Mucosa of descending colon (tissue), 3 donors: Measurements from ENCODE around the gene ART3. TPM values are rescaled to one million over a fixed set of nuclear protein-coding genes. Genes with fewer than 3 reads are reported as not detected.

ENCODE experiments used
- ATAC-seq: fragments of 200-7000 bp; cut with Tn5 transposase; one replicate; pipeline ENCODE4 v1.9.1; 2020; ENCODE audit warnings: mild to moderate bottlenecking, moderate library complexity
- DNase-seq, 3 donors: peaks; one replicate each; pipeline ENCODE4 v3.0.0-alpha.2; 2020
- H3K36me3 ChIP-seq: fragments of 200-600 bp; one replicate; pipeline ENCODE4 v1.8.0; 2021; ENCODE audit warnings: low read depth, mild to moderate bottlenecking
- H3K4me1 ChIP-seq: fragments of 200-600 bp; one replicate; pipeline ENCODE4 v1.8.0; 2021; ENCODE audit warnings: low read depth, mild to moderate bottlenecking
- H3K4me3 ChIP-seq: fragments of 200-600 bp; one replicate; pipeline ENCODE4 v1.8.0; 2021; ENCODE audit warnings: mild to moderate bottlenecking
- H3K9me3 ChIP-seq: fragments of 200-600 bp; one replicate; pipeline ENCODE4 v1.8.0; 2021; ENCODE audit warnings: mild to moderate bottlenecking
- CTCF ChIP-seq: fragments of 200-600 bp; IDR thresholded peaks from one replicate; pipeline ENCODE4 v1.8.0; 2022; ENCODE audit warnings: antibody characterized with exemption, mild to moderate bottlenecking
- intact Hi-C, 2 donors: fragments of 100-400 bp; cut with DNase I in 1 of 2; cut with micrococcal nuclease in 1 of 2; formaldehyde crosslinking; loops; one replicate each; pipeline versions ENCODE4 v1.11.0 to v1.11.1; 2022; cut with DNase I, micrococcal nuclease
- total RNA-seq, 3 donors: library from RNA; stranded (reverse); fragmentation: NEBNext Ultra II Directional in 2 of 3; extraction: Animal tissue kit (Norgen Biotek cat#: 25700) in 2 of 3; gene quantifications; one replicate each; pipeline versions ENCODE4 v1.2.1 to v1.2.4, GENCODE V29; 2021 to 2023
- donor health status: DM: no; HTN: no; CAD: no; lungs with moderate emphysema.
- donor health status: DM: no; HTN: no; CAD: no.
- donor health status: DM: no; HTN: yes; CAD: no.

Gene ART3
- total RNA-seq, 3 donors from 2014 or later = 1.1 to 2.2 TPM; not detected in 1

DNA sequence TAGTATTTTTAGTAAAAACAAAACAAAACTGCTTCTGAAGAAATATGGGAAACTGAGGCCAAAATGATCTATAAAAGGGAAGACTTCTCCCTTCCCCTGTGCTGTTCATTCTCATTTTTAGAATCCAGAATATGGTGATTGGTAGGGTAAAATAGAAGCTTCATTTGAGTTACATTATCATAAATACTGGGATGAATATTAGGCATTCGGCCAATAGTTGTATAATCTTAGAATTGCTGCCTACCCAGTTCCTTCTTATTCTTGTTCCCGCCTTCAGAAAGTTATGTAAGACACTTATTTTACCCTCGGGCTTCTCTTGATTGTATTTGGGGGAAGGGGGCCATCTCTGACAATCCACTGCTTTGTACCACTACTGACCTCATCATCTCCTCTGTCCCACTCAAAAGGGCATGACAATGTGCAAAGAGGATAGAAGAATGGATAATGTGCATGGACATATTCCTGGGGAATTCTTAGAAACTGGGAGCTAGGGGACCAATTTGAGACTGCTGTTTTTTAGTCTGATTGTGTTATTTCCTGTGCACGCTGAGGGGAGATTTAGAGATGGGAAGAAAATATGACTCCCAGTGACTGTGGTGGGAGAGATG, 588 bp downstream of the ART3 start:
- Histone ChIP-seq H3K4me3 (no peak overlapping the region), H3K9me3 (no peaks in the 10 kb centered on the region), H3K4me1 (no peaks in the 10 kb centered on the region), H3K36me3 (no peaks in the 10 kb centered on the region)
- TF ChIP-seq CTCF = no peak
- ATAC-seq = no peak
- intact Hi-C loops = no loop called here
- no peak for DNase-seq

GRCh38 chr4:76078033-76078613, 3.6 kb downstream of the ART3 start:
- no peak for TF ChIP-seq CTCF
- no peak for ATAC-seq
- Histone ChIP-seq H3K4me1 (no peaks in the 10 kb centered on the region), H3K36me3 (no peaks in the 10 kb centered on the region), H3K4me3 (no peak overlapping the region), H3K9me3 (no peaks in the 10 kb centered on the region)
- intact Hi-C loops = no loop called here
- DNase-seq = no peak

DNA sequence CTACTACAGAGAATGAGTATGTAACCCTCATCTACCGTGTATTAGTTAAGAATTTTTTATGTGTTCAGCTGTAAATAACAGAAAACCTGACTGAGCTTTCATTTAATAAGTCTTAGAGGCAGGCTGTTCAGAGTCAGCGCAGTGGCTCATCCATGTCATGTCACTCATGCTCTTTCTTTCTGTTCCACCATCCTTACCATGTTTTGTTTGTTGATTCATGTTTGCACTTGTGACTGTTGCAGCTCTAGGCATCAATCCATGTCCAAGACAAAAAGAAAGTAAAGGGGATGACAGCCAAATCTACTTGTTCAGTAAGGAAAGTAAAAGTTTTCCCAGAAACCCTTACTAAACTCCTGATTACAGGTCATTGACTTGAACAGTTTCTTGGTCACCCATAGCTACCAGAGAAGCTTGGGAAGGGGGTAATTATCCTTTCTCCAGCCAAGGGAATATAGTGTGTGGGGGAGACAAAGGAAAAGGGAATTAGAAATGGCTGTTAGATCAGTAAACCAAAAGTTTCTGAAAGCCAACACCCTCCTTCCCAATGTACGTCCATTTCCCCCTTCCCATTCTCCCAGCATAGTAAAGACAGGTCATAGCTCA, 9.0 kb downstream of the ART3 start:
- Histone ChIP-seq H3K36me3 (no peaks in the 10 kb centered on the region), H3K4me1 (no peaks in the 10 kb centered on the region), H3K9me3 (no peaks in the 10 kb centered on the region), H3K4me3 (no peak overlapping the region)
- ATAC-seq = no peak
- intact Hi-C loops = no loop called here
- no peak for TF ChIP-seq CTCF
- no peak for DNase-seq

DNA sequence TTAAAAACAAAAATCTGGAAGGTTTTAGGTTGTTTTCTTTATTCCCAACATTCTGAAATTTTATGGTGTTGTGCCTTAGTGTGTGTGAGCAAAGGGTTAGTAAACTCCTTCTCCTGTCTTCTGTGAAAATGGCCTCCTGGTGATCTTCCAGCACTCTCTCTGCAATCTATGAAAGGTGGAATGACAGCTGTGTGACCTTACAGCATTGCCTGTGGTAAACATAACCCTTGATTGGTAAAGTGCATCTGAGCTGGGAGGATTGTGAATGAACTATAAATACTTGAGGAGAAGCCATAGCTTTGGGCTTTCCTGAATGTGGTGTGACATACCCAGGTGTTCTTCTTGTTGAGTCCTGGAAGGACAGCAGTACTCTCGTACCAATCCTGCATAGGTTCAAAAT, 10.0 kb downstream of the ART3 start:
- no peaks in the 10 kb centered on the region for H3K4me1 ChIP-seq
- TF ChIP-seq CTCF = no peak
- intact Hi-C loops = no loop called here
- H3K4me3 ChIP-seq = no peak overlapping the region
- no peak for DNase-seq
- no peaks in the 10 kb centered on the region for H3K36me3 ChIP-seq
- ATAC-seq = no peak
- H3K9me3 ChIP-seq = no peaks in the 10 kb centered on the region

DNA sequence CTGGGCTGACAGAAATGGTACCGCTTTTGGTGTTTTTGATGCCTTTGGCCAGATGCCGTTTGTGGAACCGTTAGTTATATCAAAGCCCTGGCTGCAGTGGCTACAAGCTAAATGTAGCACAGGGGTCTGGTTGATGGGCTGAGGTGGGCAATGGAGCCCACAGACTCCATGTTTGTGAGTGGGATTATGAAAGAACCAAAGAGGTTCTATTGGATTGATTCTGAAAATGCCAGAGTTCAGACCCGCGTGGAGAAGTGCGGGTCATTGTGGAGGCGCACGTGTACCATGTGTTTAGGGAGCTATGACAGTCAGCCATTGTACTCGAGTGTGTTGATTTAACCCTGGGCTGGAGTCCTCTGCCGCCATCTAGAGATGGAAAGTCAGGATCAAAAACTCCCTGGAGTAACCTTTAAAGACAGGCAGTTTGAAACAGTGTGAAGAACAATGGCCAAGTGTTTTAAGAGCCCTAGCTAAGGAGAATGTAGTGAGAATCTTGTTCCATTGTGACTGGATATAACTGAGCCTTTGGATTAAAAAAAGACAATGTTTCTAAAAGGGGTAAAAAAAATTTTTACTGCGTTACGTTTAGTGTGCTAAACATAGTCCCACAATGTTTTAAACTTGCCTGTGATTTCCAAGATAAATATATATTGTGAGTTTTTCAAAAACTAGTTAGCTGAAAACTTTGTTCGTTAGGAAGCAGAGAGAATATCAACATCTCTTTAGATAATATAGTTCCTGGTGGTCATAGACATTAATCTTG, 12.7 kb downstream of the ART3 start:
- peak; percentile 94 for ATAC-seq
- H3K4me3 ChIP-seq = no peak overlapping the region
- H3K9me3 ChIP-seq = no peaks in the 10 kb centered on the region
- H3K4me1 ChIP-seq = no peaks in the 10 kb centered on the region
- peak; percentile 11 for TF ChIP-seq CTCF
- H3K36me3 ChIP-seq = no peaks in the 10 kb centered on the region
- intact Hi-C loops = no loop called here
- peak in 2 of 3 donors; percentile 36 to 71 for DNase-seq
